Ovary (tissue), 3 donors: Measurements from ENCODE around the gene ARHGAP10.

Experiments used
- POLR2A ChIP-seq: fragments of 450-650 bp; IDR thresholded peaks from one replicate; pipeline ENCODE4 v1.6.1; 2017; ENCODE audit warnings: antibody characterized with exemption, mild to moderate bottlenecking, moderate library complexity
- TF ChIP-seq, protein P1 (sequence below), 3 donors: fragments of 450-650 bp in 2 of 3; fragments of 200-600 bp in 1 of 3; IDR thresholded peaks; one replicate each; pipeline versions ENCODE4 v1.5.1 to v1.8.0; 2016 to 2022; ENCODE audit warnings: antibody characterized with exemption in 3 of 3, mild to moderate bottlenecking in 1 of 3
- donor health status: DM: no; HTN: no; CAD: no.

DNA sequence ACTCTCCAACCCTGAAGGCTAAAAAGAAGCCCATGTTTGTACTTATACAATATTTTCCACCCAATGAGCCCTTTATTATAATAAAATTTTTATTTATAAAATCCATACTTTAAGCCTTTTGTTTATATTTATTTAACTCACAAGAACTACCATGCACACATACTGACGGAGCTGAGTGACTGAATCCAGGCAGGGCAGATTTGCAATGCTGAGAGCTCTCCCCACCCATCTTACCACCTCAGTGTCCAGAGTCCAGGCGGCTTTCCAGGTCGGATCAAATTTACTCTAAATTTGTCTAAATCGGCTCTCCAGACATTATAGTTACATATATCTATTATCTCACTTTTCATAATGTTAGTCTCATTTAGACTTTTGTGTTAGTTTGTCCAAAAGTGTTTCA lies 74.1 kb downstream of the ARHGAP10 start:
- TF ChIP-seq, protein P1, sequence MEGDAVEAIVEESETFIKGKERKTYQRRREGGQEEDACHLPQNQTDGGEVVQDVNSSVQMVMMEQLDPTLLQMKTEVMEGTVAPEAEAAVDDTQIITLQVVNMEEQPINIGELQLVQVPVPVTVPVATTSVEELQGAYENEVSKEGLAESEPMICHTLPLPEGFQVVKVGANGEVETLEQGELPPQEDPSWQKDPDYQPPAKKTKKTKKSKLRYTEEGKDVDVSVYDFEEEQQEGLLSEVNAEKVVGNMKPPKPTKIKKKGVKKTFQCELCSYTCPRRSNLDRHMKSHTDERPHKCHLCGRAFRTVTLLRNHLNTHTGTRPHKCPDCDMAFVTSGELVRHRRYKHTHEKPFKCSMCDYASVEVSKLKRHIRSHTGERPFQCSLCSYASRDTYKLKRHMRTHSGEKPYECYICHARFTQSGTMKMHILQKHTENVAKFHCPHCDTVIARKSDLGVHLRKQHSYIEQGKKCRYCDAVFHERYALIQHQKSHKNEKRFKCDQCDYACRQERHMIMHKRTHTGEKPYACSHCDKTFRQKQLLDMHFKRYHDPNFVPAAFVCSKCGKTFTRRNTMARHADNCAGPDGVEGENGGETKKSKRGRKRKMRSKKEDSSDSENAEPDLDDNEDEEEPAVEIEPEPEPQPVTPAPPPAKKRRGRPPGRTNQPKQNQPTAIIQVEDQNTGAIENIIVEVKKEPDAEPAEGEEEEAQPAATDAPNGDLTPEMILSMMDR (IDR thresholded peaks at IDR 0.05): no peak
- TF ChIP-seq POLR2A: no peak
